ENCODE data around the gene ZNRF1.
A peak's percentile ranks its signal among the peaks of the same experiment; 100 is the strongest.

DNA sequence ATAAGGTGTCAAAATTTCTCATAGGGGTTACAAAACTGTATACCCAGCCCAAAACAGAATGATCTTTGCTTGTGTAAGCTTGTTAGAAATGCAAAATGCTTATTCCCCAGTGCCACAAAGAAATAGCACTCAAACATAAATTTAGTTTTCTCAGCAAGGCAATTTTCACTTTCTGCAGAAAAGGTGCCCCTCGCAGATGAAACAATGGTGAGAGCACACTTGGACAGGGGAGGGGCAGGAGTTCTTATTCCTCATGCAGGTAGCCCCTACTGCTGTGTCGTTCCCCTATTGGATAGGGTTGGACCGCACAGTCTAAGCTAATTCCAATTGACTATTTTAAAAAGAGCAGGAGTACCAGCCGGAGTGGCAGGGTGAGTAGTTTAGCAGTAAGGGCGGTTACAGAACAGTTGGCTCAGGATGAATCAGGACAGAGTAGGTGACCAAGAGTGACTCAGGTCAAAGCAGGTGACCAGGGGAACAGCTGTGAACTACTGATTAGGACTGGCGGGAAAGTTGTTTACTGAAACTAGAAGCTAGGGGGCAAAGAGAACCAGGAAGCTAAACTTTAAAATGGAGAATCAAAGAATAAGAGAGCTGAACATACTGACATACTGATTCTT, 123.2 kb downstream of the ZNRF1 start:
- TF ChIP-seq CTCF (IDR thresholded peaks at IDR 0.05; ENCODE audit: low read depth, low read length, missing input control) (no peak), SP1 (IDR thresholded peaks at IDR 0.05) (no peak), MAX (IDR thresholded peaks at IDR 0.05) (no peak), RAD21 (IDR thresholded peaks at IDR 0.05) (no peak), RXRA (IDR thresholded peaks at IDR 0.05) (peak in 1 of 2 donors; percentile 19), JUND (IDR thresholded peaks at IDR 0.05) (no peak), YY1 (IDR thresholded peaks at IDR 0.05) (no peak), GABPA (IDR thresholded peaks at IDR 0.05 in 1 of 2, conservative IDR thresholded peaks at IDR 0.05 in 1 of 2) (no peak), FOXA2 (IDR thresholded peaks at IDR 0.05) (no peak), EGR1 (IDR thresholded peaks at IDR 0.05; ENCODE audit: low read depth in 2 of 2) (no peak), TAF1 (conservative IDR thresholded peaks at IDR 0.05) (no peak)
- TF ChIP-seq, protein P1, sequence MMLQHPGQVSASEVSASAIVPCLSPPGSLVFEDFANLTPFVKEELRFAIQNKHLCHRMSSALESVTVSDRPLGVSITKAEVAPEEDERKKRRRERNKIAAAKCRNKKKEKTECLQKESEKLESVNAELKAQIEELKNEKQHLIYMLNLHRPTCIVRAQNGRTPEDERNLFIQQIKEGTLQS (IDR thresholded peaks at IDR 0.05): no peak
- TF ChIP-seq, protein P2, sequence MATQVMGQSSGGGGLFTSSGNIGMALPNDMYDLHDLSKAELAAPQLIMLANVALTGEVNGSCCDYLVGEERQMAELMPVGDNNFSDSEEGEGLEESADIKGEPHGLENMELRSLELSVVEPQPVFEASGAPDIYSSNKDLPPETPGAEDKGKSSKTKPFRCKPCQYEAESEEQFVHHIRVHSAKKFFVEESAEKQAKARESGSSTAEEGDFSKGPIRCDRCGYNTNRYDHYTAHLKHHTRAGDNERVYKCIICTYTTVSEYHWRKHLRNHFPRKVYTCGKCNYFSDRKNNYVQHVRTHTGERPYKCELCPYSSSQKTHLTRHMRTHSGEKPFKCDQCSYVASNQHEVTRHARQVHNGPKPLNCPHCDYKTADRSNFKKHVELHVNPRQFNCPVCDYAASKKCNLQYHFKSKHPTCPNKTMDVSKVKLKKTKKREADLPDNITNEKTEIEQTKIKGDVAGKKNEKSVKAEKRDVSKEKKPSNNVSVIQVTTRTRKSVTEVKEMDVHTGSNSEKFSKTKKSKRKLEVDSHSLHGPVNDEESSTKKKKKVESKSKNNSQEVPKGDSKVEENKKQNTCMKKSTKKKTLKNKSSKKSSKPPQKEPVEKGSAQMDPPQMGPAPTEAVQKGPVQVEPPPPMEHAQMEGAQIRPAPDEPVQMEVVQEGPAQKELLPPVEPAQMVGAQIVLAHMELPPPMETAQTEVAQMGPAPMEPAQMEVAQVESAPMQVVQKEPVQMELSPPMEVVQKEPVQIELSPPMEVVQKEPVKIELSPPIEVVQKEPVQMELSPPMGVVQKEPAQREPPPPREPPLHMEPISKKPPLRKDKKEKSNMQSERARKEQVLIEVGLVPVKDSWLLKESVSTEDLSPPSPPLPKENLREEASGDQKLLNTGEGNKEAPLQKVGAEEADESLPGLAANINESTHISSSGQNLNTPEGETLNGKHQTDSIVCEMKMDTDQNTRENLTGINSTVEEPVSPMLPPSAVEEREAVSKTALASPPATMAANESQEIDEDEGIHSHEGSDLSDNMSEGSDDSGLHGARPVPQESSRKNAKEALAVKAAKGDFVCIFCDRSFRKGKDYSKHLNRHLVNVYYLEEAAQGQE (IDR thresholded peaks at IDR 0.05): no peak
- TF ChIP-seq, protein P3, sequence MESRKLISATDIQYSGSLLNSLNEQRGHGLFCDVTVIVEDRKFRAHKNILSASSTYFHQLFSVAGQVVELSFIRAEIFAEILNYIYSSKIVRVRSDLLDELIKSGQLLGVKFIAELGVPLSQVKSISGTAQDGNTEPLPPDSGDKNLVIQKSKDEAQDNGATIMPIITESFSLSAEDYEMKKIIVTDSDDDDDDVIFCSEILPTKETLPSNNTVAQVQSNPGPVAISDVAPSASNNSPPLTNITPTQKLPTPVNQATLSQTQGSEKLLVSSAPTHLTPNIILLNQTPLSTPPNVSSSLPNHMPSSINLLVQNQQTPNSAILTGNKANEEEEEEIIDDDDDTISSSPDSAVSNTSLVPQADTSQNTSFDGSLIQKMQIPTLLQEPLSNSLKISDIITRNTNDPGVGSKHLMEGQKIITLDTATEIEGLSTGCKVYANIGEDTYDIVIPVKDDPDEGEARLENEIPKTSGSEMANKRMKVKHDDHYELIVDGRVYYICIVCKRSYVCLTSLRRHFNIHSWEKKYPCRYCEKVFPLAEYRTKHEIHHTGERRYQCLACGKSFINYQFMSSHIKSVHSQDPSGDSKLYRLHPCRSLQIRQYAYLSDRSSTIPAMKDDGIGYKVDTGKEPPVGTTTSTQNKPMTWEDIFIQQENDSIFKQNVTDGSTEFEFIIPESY (IDR thresholded peaks at IDR 0.05): no peak
